Measurements from ENCODE around the gene QKI.

DNA sequence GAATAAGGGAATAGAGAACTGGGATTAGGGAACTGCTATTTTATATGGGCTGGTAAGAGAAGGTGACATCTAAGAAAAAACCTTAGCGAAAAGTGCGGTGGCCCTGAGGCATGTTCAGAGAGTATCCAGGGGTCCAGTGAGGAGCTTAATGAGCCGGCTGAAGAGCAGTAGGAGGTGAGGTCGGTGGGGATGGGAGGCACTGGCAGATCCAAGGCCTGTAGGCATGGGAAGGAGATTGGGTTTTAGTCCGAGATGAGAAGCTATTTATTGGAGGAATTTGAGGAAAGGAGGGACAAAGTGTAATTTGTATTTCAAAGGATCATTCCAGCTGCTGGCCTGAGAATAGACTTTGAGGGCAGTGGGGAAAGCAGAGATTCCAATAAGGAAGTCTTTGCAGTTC is 123.8 kb downstream of the QKI start:
- TF ChIP-seq CTCF (IDR thresholded peaks at IDR 0.05; ENCODE audit: insufficient read depth, low read length) (no peak), SPI1 (IDR thresholded peaks at IDR 0.05; ENCODE audit: borderline replicate concordance, low read depth) (no peak), POLR2AphosphoS5 (IDR thresholded peaks at IDR 0.05; ENCODE audit: low read depth) (no peak)
- TF ChIP-seq, protein P1, sequence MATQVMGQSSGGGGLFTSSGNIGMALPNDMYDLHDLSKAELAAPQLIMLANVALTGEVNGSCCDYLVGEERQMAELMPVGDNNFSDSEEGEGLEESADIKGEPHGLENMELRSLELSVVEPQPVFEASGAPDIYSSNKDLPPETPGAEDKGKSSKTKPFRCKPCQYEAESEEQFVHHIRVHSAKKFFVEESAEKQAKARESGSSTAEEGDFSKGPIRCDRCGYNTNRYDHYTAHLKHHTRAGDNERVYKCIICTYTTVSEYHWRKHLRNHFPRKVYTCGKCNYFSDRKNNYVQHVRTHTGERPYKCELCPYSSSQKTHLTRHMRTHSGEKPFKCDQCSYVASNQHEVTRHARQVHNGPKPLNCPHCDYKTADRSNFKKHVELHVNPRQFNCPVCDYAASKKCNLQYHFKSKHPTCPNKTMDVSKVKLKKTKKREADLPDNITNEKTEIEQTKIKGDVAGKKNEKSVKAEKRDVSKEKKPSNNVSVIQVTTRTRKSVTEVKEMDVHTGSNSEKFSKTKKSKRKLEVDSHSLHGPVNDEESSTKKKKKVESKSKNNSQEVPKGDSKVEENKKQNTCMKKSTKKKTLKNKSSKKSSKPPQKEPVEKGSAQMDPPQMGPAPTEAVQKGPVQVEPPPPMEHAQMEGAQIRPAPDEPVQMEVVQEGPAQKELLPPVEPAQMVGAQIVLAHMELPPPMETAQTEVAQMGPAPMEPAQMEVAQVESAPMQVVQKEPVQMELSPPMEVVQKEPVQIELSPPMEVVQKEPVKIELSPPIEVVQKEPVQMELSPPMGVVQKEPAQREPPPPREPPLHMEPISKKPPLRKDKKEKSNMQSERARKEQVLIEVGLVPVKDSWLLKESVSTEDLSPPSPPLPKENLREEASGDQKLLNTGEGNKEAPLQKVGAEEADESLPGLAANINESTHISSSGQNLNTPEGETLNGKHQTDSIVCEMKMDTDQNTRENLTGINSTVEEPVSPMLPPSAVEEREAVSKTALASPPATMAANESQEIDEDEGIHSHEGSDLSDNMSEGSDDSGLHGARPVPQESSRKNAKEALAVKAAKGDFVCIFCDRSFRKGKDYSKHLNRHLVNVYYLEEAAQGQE (IDR thresholded peaks at IDR 0.05; ENCODE audit: insufficient replicate concordance, low read depth): no peak

Measured in HL-60 (cell line).